SK-N-SH (cell line): ENCODE results near the gene EYA3. TPM values are rescaled to one million over a fixed set of nuclear protein-coding genes. Genes with fewer than 3 reads are reported as not detected.

Source experiments
- CTCF ChIA-PET: fragments of 300-600, 350-600 bp; formaldehyde crosslinking; extraction: SDS; loops from one replicate; lab custom pipeline; 2021; lab: Yijun Ruan, JAX
- POLR2A ChIA-PET: fragments of 350-600 bp; sonication (Branson Sonifier 250); formaldehyde crosslinking; extraction: SDS; loops from one replicate; lab custom pipeline; 2020; ENCODE audit warnings: antibody characterized with exemption, inconsistent platforms; lab: Yijun Ruan, JAX
- DNase-seq: peaks from one replicate; pipeline ENCODE4 v3.0.0; 2012
- H2AFZ ChIP-seq: fragments of 200-600 bp; sonication (generic); 2 replicates; pipeline ENCODE4 v1.8.1; 2016; ENCODE audit warnings: antibody characterized with exemption, mild to moderate bottlenecking, low read depth
- H3F3A ChIP-seq: fragments of 200-600 bp; sonication (generic); replicated peaks from 2 replicates; pipeline ENCODE3; 2016; ENCODE audit warnings: antibody characterized with exemption, mild to moderate bottlenecking; ENCODE audit not compliant: insufficient read depth
- H3K27ac ChIP-seq, 2 experiments: fragments of 200-500 bp in 1 of 2; fragments of 200-600 bp in 1 of 2; sonication (Bioruptor generic) in 1 of 2; sonication (generic), shearing (Covaris generic) in 1 of 2; 2 replicates each; pipeline versions ENCODE4 v1.5.1 to v1.6.1; 2014 to 2016; ENCODE audit warnings: low read depth in 2 of 2, inconsistent platforms in 1 of 2, low read length in 1 of 2, mild to moderate bottlenecking in 1 of 2, mixed read lengths in 1 of 2
- H3K27me3 ChIP-seq: fragments of 200-600 bp; sonication (generic), shearing (Covaris generic); 2 replicates; pipeline ENCODE4 v1.6.1; 2016; ENCODE audit warnings: mixed run types; ENCODE audit not compliant: insufficient read depth
- H3K36me3 ChIP-seq, 2 experiments: fragments of 200-500 bp in 1 of 2; fragments of 200-600 bp in 1 of 2; sonication (Bioruptor generic) in 1 of 2; sonication (generic) in 1 of 2; replicated peaks in 1 of 2; 2 replicates each; pipeline versions ENCODE3 to v1.5.1; 2014 to 2016; ENCODE audit warnings: low read length in 1 of 2, mild to moderate bottlenecking in 1 of 2; ENCODE audit not compliant: insufficient read depth in 2 of 2, control insufficient read depth in 1 of 2
- H3K4me1 ChIP-seq, 2 experiments: fragments of 200-500 bp in 1 of 2; fragments of 200-600 bp in 1 of 2; sonication (Bioruptor generic) in 1 of 2; sonication (generic), shearing (Covaris generic) in 1 of 2; 2 replicates each; pipeline versions ENCODE4 v1.5.1 to v1.6.1; 2014 to 2016; ENCODE audit warnings: low read depth in 1 of 2, low read length in 1 of 2, mixed run types in 1 of 2; ENCODE audit not compliant: insufficient read depth in 2 of 2, control insufficient read depth in 1 of 2
- H3K4me2 ChIP-seq: fragments of 200-600 bp; sonication (generic), shearing (Covaris generic); 2 replicates; pipeline ENCODE4 v1.6.1; 2017; ENCODE audit warnings: mixed run types
- H3K4me3 ChIP-seq, 2 experiments: fragments of 200-500 bp in 1 of 2; fragments of 200-600 bp in 1 of 2; sonication (Bioruptor generic) in 1 of 2; sonication (generic), shearing (Covaris generic) in 1 of 2; 2 replicates each; pipeline versions ENCODE4 v1.5.1 to v1.8.1; 2014 to 2016; ENCODE audit warnings: low read depth in 2 of 2, inconsistent platforms in 1 of 2, low read length in 1 of 2, mild to moderate bottlenecking in 1 of 2, mixed read lengths in 1 of 2, moderate library complexity in 1 of 2
- H3K79me2 ChIP-seq: fragments of 200-600 bp; sonication (generic); 2 replicates; pipeline ENCODE4 v1.8.1; 2017; ENCODE audit warnings: mild to moderate bottlenecking; ENCODE audit not compliant: insufficient read depth
- H3K9ac ChIP-seq: fragments of 200-600 bp; sonication (generic); 2 replicates; pipeline ENCODE4 v1.6.1; 2017; ENCODE audit warnings: mixed run types
- H3K9me2 ChIP-seq: fragments of 200-600 bp; sonication (generic); 2 replicates; pipeline ENCODE4 v1.6.1; 2017; ENCODE audit warnings: mixed run types
- H3K9me3 ChIP-seq: fragments of 200-600 bp; sonication (generic); 2 replicates; pipeline ENCODE4 v1.6.1; 2017; ENCODE audit warnings: mixed run types, mild to moderate bottlenecking, moderate library complexity
- H4K20me1 ChIP-seq: fragments of 200-600 bp; sonication (generic); 2 replicates; pipeline ENCODE4 v1.6.1; 2017; ENCODE audit warnings: mild to moderate bottlenecking, mixed run types; ENCODE audit not compliant: insufficient read depth
- FOXJ3 ChIP-seq: sonication (generic); formaldehyde crosslinking; IDR thresholded peaks from 2 replicates; pipeline ENCODE4 v1.5.1; 2020; ENCODE audit warnings: mild to moderate bottlenecking, missing genetic modification reagents
- GABPA ChIP-seq: IDR thresholded peaks from 2 replicates; pipeline ENCODE4 v1.4.0; 2012; ENCODE audit warnings: low read depth, mild to moderate bottlenecking
- IRF3 ChIP-seq: fragments of 150-350 bp; IDR thresholded peaks from 2 replicates; pipeline ENCODE4 v1.6.1; 2016; ENCODE audit warnings: mild to moderate bottlenecking, low read depth, low read length
- JUND ChIP-seq: IDR thresholded peaks from 2 replicates; pipeline ENCODE4 v1.4.0; 2012
- MXI1 ChIP-seq: IDR thresholded peaks from 2 replicates; pipeline ENCODE4 v1.6.1; 2012; ENCODE audit warnings: mild to moderate bottlenecking, low read depth, low read length, improper control_type of control experiment
- NFIC ChIP-seq: IDR thresholded peaks from 2 replicates; pipeline ENCODE4 v1.4.0; 2012; ENCODE audit warnings: borderline replicate concordance
- NRF1 ChIP-seq: IDR thresholded peaks from 2 replicates; pipeline ENCODE4 v1.6.1; 2012; ENCODE audit warnings: low read depth, mild to moderate bottlenecking, low read length
- PBX3 ChIP-seq: IDR thresholded peaks from 2 replicates; pipeline ENCODE4; 2012
- RAD21 ChIP-seq: IDR thresholded peaks from 2 replicates; pipeline ENCODE4 v1.6.1; 2012; ENCODE audit warnings: mild to moderate bottlenecking, low read length
- RCOR1 ChIP-seq: fragments of 150-350 bp; IDR thresholded peaks from 2 replicates; pipeline ENCODE4 v1.6.1; 2017; ENCODE audit warnings: antibody characterized with exemption, low read length
- REST ChIP-seq: IDR thresholded peaks from 2 replicates; pipeline ENCODE4 v1.6.1; 2012; ENCODE audit warnings: mild to moderate bottlenecking, low read depth, low read length, moderate library complexity
- RXRA ChIP-seq: IDR thresholded peaks from 2 replicates; pipeline ENCODE4 v1.4.0; 2012; ENCODE audit warnings: low read depth, mild to moderate bottlenecking, borderline replicate concordance
- TCF12 ChIP-seq: IDR thresholded peaks from 2 replicates; pipeline ENCODE4 v1.4.0; 2012
- ZBTB33 ChIP-seq: IDR thresholded peaks from 2 replicates; pipeline ENCODE4 v1.4.0; 2012; ENCODE audit warnings: low read depth, borderline replicate concordance
- WGBS: methylation state at CpG from one replicate; pipeline ENCODE4 v1.1.6; 2017; ENCODE audit warnings: low lambda C conversion rate; 5-methylcytosine and 5-hydroxymethylcytosine counted together
- polyA plus RNA-seq, 3 experiments: library from polyadenylated mRNA; depleted of rRNA; stranded (reverse); fragments of >200 nt; gene quantifications; 2 replicates each; pipeline ENCODE4 v1.2.3, GENCODE V29; 2012

Gene EYA3
- polyA plus RNA-seq, 1 of the 3 experiments (the other 2 are of a cell fraction) = 6.5 TPM

- TF ChIP-seq GABPA = no peak
- no peak for TF ChIP-seq IRF3
- TF ChIP-seq RXRA = no peak
- TF ChIP-seq MXI1 = no peak
- no peak for TF ChIP-seq NRF1
- TF ChIP-seq REST = no peak
- no peak for TF ChIP-seq PBX3
- TF ChIP-seq RAD21 = no peak
- no peak for TF ChIP-seq ZBTB33
- TF ChIP-seq NFIC = no peak
- no peak for TF ChIP-seq RCOR1
- TF ChIP-seq TCF12 = no peak
- no peak for TF ChIP-seq JUND
- no peak for TF ChIP-seq FOXJ3 (CRISPR knock-in tag)
- Histone ChIP-seq H3K4me3 (no peak overlapping the region), H2AFZ (no peak overlapping the region), H4K20me1 (no peaks in the 10 kb centered on the region), H3F3A (peaks cover 8% of the 10 kb centered on the region), H3K4me1 (peaks cover 10 to 14% of the 10 kb centered on the region in 2 experiments; a peak in 3 of 4 replicates), H3K79me2 (no peaks in the 10 kb centered on the region), H3K9me3 (no peaks in the 10 kb centered on the region), H3K4me2 (no peak overlapping the region), H3K27ac (no peak overlapping the region; a peak in 1 of 4 replicates), H3K36me3 (peaks cover 17 to 26% of the 10 kb centered on the region in 2 experiments), H3K9ac (no peak overlapping the region), H3K9me2 (no peaks in the 10 kb centered on the region), H3K27me3 (no peaks in the 10 kb centered on the region)
- ChIA-PET CTCF (interaction anchor here (0.8 to 1.9 kb wide), 4 partner anchors 9 to 300 kb away, joined by 3 to 10 read pairs (median 3); partner anchors contain the start of gene IFI6), POLR2A (no interaction called here)
- WGBS = 81% methylated on average over 4 of the region's 4 CpGs
- DNase-seq = no peak
These were observed 116.3 kb downstream of the EYA3 start for GRCh38 chr1:27972141-27972540.
